AG09309 (cell line): ENCODE measurements around the gene KPNA3.

Experiments
- DNase-seq: peaks from one replicate; pipeline ENCODE4 v3.0.0-alpha.2; 2010; ENCODE audit warnings: low read depth
- H3K4me3 ChIP-seq: 2 replicates; pipeline ENCODE4 v1.5.1; 2011; ENCODE audit warnings: mild to moderate bottlenecking, low read depth, low read length, moderate library complexity; ENCODE audit not compliant: control insufficient read depth
- CTCF ChIP-seq: IDR thresholded peaks from 2 replicates; pipeline ENCODE4 v1.5.1; 2011; ENCODE audit warnings: mild to moderate bottlenecking, low read depth, low read length, inconsistent platforms; ENCODE audit not compliant: insufficient read depth, control insufficient read depth; ENCODE audit errors: missing control alignments

Gene KPNA3

GRCh38 chr13:49789968-49790367 is 2.5 kb downstream of the KPNA3 start:
- H3K4me3 ChIP-seq = no peak overlapping the region
- no peak for DNase-seq

GRCh38 chr13:49786401-49787008 is 6.0 kb downstream of the KPNA3 start:
- H3K4me3 ChIP-seq = no peak overlapping the region
- TF ChIP-seq CTCF = no peak
- DNase-seq = no peak

More at GRCh38 chr13:49789968-49790367, 2.5 kb downstream of the KPNA3 start:
- TF ChIP-seq CTCF = no peak

- no peak overlapping the region for H3K4me3 ChIP-seq
- TF ChIP-seq CTCF = no peak
- DNase-seq = no peak
Observed at GRCh38 chr13:49784886-49785570, 7.5 kb downstream of the KPNA3 start.

GRCh38 chr13:49783865-49784264 is 8.6 kb downstream of the KPNA3 start:
- H3K4me3 ChIP-seq = no peak overlapping the region
- no peak for TF ChIP-seq CTCF
- DNase-seq = no peak

- TF ChIP-seq CTCF = no peak
- DNase-seq = no peak
- H3K4me3 ChIP-seq = no peak overlapping the region
Observed at GRCh38 chr13:49782784-49783183, 9.7 kb downstream of the KPNA3 start.

- no peak overlapping the region for H3K4me3 ChIP-seq
- TF ChIP-seq CTCF = no peak
- DNase-seq = no peak
Observed at GRCh38 chr13:49781806-49782205, 10.7 kb downstream of the KPNA3 start.

GRCh38 chr13:49779721-49780120 is 12.8 kb downstream of the KPNA3 start:
- H3K4me3 ChIP-seq = no peak overlapping the region
- no peak for TF ChIP-seq CTCF
- no peak for DNase-seq
